NCI-H128 (cell line): ENCODE data around the gene NOSTRIN.

ENCODE experiments used
- DNase-seq: peaks from one replicate; lab custom pipeline; 2025; ENCODE audit not compliant: unreplicated experiment; lab: John Stamatoyannopoulos, UW

NOSTRIN gene

GRCh38 chr2:168814939-168815907 lies 12.8 kb downstream of the NOSTRIN start:
- no peak for DNase-seq

- no peak for DNase-seq
Measured at GRCh38 chr2:168816369-168816768, 13.9 kb downstream of the NOSTRIN start.

- DNase-seq, result no peak
Measured at GRCh38 chr2:168819050-168819715, 16.7 kb downstream of the NOSTRIN start.

- DNase-seq, result no peak
Measured at GRCh38 chr2:168819829-168820489, 17.5 kb downstream of the NOSTRIN start.

- no peak for DNase-seq
Measured at GRCh38 chr2:168821577-168821976, 19.1 kb downstream of the NOSTRIN start.

- no peak for DNase-seq
Measured at GRCh38 chr2:168821992-168822391, 19.6 kb downstream of the NOSTRIN start.

GRCh38 chr2:168825126-168825525 lies 22.7 kb downstream of the NOSTRIN start:
- DNase-seq, result no peak

GRCh38 chr2:168830958-168831357 lies 28.5 kb downstream of the NOSTRIN start:
- DNase-seq, result no peak

- no peak for DNase-seq
Measured at GRCh38 chr2:168831662-168832061, 29.2 kb downstream of the NOSTRIN start.

- no peak for DNase-seq
Measured at GRCh38 chr2:168835969-168836368, 33.5 kb downstream of the NOSTRIN start.

GRCh38 chr2:168841445-168841844 lies 39.0 kb downstream of the NOSTRIN start:
- DNase-seq, result no peak

GRCh38 chr2:168843253-168843652 lies 40.8 kb downstream of the NOSTRIN start:
- no peak for DNase-seq

GRCh38 chr2:168848225-168848624 lies 45.8 kb downstream of the NOSTRIN start:
- no peak for DNase-seq

- DNase-seq, result no peak
Measured at GRCh38 chr2:168849610-168850009, 47.2 kb downstream of the NOSTRIN start.

- no peak for DNase-seq
Measured at GRCh38 chr2:168850846-168851245, 48.4 kb downstream of the NOSTRIN start.

- DNase-seq, result no peak
Measured at GRCh38 chr2:168851674-168852320, 49.4 kb downstream of the NOSTRIN start.

- no peak for DNase-seq
Measured at GRCh38 chr2:168852481-168852880, 50.0 kb downstream of the NOSTRIN start.

GRCh38 chr2:168853471-168853870 lies 51.0 kb downstream of the NOSTRIN start:
- DNase-seq, result no peak

- DNase-seq, result no peak
Measured at GRCh38 chr2:168854651-168855050, 52.2 kb downstream of the NOSTRIN start.

GRCh38 chr2:168855601-168856000 lies 53.2 kb downstream of the NOSTRIN start:
- DNase-seq, result no peak

- DNase-seq, result no peak
Measured at GRCh38 chr2:168858146-168858545, 55.7 kb downstream of the NOSTRIN start.
